Heart left ventricle (tissue), 13 donors: ENCODE results near the gene ZDHHC4.

Experiments used
- CTCF ChIP-seq, 12 donors: fragments of 200-600 bp; sonication (generic) in 4 of 12; IDR thresholded peaks; one replicate each; pipeline versions ENCODE4 v1.5.0 to v1.8.0; 2018 to 2022; ENCODE audit warnings: antibody characterized with exemption in 12 of 12, mild to moderate bottlenecking in 5 of 12
- POLR2A ChIP-seq, 2 donors: fragments of 450-650 bp; IDR thresholded peaks; one replicate each; pipeline ENCODE4 v1.6.1; 2017; ENCODE audit warnings: antibody characterized with exemption in 2 of 2, mild to moderate bottlenecking in 2 of 2, moderate library complexity in 2 of 2
- donor health status: ischemic (EF 13 %, LVEDD 7.1; RV severe dilation, severe dysfunction).
- donor health status: DM: no; HTN: yes; CAD: no.
- donor health status: DM: no; HTN: no; CAD: no.
- donor health status: ischemic (EF 25% LVEDD 6.9; RV normal size, moderate dysfunction).
- donor health status: ischemic (EF 25% LVEDD 5.7; RV mildly dilated, moderate dysfunction).
- donor health status: ischemic (EF 35%, LVEDD 5.7; RV mildly dilated, moderate dysfunction).
- donor health status: nonischemic (EF 11% LVEDD 7.7; RV severe dilation, severe dysfunction).
- donor health status: DM: yes; HTN: yes; CAD: no.
- donor health status: PGD.
- donor health status: ischemic (EF 29% LVEDD 5.4; RV normal size, mild dysfunction).
- donor health status: nonischemic (EF 23%, LVEDD 6.1; RV moderate dilation, normal function).

GRCh38 chr7:6562106-6562505, 15.1 kb upstream of the ZDHHC4 start:
- TF ChIP-seq CTCF (IDR thresholded peaks at IDR 0.05) (no peak), POLR2A (IDR thresholded peaks at IDR 0.05) (no peak)
